ENCODE data around the gene TFAP2B. TPM values are rescaled to one million over a fixed set of nuclear protein-coding genes. Genes with fewer than 3 reads are reported as not detected.

The TFAP2B gene
- total RNA-seq, 1 donor from 2014 or later, result 11.6 TPM

- peak; percentile 91 for TF ChIP-seq CTCF (conservative IDR thresholded peaks at IDR 0.05)
- Mint-ChIP-seq H3K4me3 (peak overlapping the region; percentile 92), H3K9me3 (no peaks in the 10 kb centered on the region), H3K4me1 (ENCODE audit: unreplicated experiment) (peaks cover 4% of the 10 kb centered on the region), H3K36me3 (peaks cover 2% of the 10 kb centered on the region), H3K27me3 (peaks cover 79% of the 10 kb centered on the region), H3K27ac (peak overlapping the region; percentile 80)
- no peak for DNase-seq (ENCODE audit: extremely low spot score, unreplicated experiment)
These were observed 2.5 kb upstream of the TFAP2B start for GRCh38 chr6:50816115-50816675.

GRCh38 chr6:50816947-50817645 lies 1.6 kb upstream of the TFAP2B start:
- Mint-ChIP-seq H3K27ac (peak overlapping the region; percentile 85), H3K36me3 (peaks cover 8% of the 10 kb centered on the region)
- TF ChIP-seq CTCF (conservative IDR thresholded peaks at IDR 0.05), result no peak

GRCh38 chr6:50817646-50817950 lies 1.1 kb upstream of the TFAP2B start:
- peaks cover 11% of the 10 kb centered on the region for H3K36me3 Mint-ChIP-seq
- peaks cover 89% of the 10 kb centered on the region for H3K27me3 Mint-ChIP-seq
- no peaks in the 10 kb centered on the region for H3K9me3 Mint-ChIP-seq
- peak overlapping the region; percentile 83 for H3K4me3 Mint-ChIP-seq
- DNase-seq (ENCODE audit: extremely low spot score, unreplicated experiment), result no peak
- H3K27ac Mint-ChIP-seq, result peak overlapping the region; percentile 85
- peaks cover 7% of the 10 kb centered on the region for H3K4me1 Mint-ChIP-seq (ENCODE audit: unreplicated experiment)
- TF ChIP-seq CTCF (conservative IDR thresholded peaks at IDR 0.05), result no peak

More at GRCh38 chr6:50816947-50817645, 1.6 kb upstream of the TFAP2B start:
- H3K9me3 Mint-ChIP-seq, result no peaks in the 10 kb centered on the region
- H3K4me1 Mint-ChIP-seq (ENCODE audit: unreplicated experiment), result peaks cover 5% of the 10 kb centered on the region
- peaks cover 88% of the 10 kb centered on the region for H3K27me3 Mint-ChIP-seq
- peak overlapping the region; percentile 83 for H3K4me3 Mint-ChIP-seq
- no peak for DNase-seq (ENCODE audit: extremely low spot score, unreplicated experiment)

GRCh38 chr6:50818020-50818419 lies 651 bp upstream of the TFAP2B start:
- no peak for TF ChIP-seq CTCF (conservative IDR thresholded peaks at IDR 0.05)
- Mint-ChIP-seq H3K27ac (peak overlapping the region; percentile 85), H3K4me1 (ENCODE audit: unreplicated experiment) (peaks cover 7% of the 10 kb centered on the region), H3K27me3 (peaks cover 92% of the 10 kb centered on the region), H3K4me3 (peak overlapping the region; percentile 83), H3K9me3 (no peaks in the 10 kb centered on the region), H3K36me3 (peaks cover 12% of the 10 kb centered on the region)
- DNase-seq (ENCODE audit: extremely low spot score, unreplicated experiment), result no peak

GRCh38 chr6:50819466-50819903 lies 814 bp downstream of the TFAP2B start:
- Mint-ChIP-seq H3K27ac (peak overlapping the region; percentile 86), H3K4me3 (peak overlapping the region; percentile 89), H3K27me3 (peaks cover 93% of the 10 kb centered on the region), H3K36me3 (peaks cover 16% of the 10 kb centered on the region), H3K4me1 (ENCODE audit: unreplicated experiment) (peaks cover 7% of the 10 kb centered on the region), H3K9me3 (no peaks in the 10 kb centered on the region)
- no peak for TF ChIP-seq CTCF (conservative IDR thresholded peaks at IDR 0.05)
- no peak for DNase-seq (ENCODE audit: extremely low spot score, unreplicated experiment)
